Posterior vena cava (tissue), 2 donors: ENCODE measurements around the gene MGAT2. TPM values are rescaled to one million over a fixed set of nuclear protein-coding genes. Genes with fewer than 3 reads are reported as not detected.
"Not testable (repeated sequence)": the region's sequence is repeated elsewhere in the genome, so short reads cannot be mapped to it uniquely, and the experiment has no call there.

Experiments used
- DNase-seq: peaks from one replicate; pipeline ENCODE4 v3.0.0-alpha.2; 2020; ENCODE audit warnings: low spot score
- intact Hi-C, 2 donors: fragments of 100-400 bp; cut with DNase I; formaldehyde crosslinking; loops; one replicate each; pipeline versions ENCODE4 v1.14.1 to v1.14.2; 2022 to 2023
- long read RNA-seq, 2 donors: library from polyadenylated mRNA; unstranded; transcript quantifications; one replicate each; pipeline ENCODE4 v2.0.0, GENCODE V29; 2020 to 2021
- total RNA-seq, 2 donors: library from RNA; stranded (reverse); fragmentation: NEBNext Ultra II Directional; extraction: Animal tissue kit (Norgen Biotek cat#: 25700); gene quantifications; one replicate each; pipeline ENCODE4 v1.2.1, GENCODE V29; 2021
- donor health status: DM: yes; HTN: yes; CAD: no.
- donor health status: DM: yes; HTN: yes; CAD: no.

MGAT2 gene
- 10 to 100 TPM; 33.0 to 34.4 TPM for total RNA-seq
- long read RNA-seq, donor 1, transcript MGAT2-201 (1 exons, 2,687 nt): major isoform, 19 of 19 reads
- long read RNA-seq, donor 1, partial matches to known transcripts: 0 of 19 reads
- long read RNA-seq, donor 1, other reads (novel, unspliced or antisense): 0 of 19 reads
- long read RNA-seq, donor 2, transcript MGAT2-201 (1 exons, 2,687 nt): major isoform, 18 of 18 reads
- long read RNA-seq, donor 2, partial matches to known transcripts: 0 of 18 reads
- long read RNA-seq, donor 2, other reads (novel, unspliced or antisense): 0 of 18 reads

DNA sequence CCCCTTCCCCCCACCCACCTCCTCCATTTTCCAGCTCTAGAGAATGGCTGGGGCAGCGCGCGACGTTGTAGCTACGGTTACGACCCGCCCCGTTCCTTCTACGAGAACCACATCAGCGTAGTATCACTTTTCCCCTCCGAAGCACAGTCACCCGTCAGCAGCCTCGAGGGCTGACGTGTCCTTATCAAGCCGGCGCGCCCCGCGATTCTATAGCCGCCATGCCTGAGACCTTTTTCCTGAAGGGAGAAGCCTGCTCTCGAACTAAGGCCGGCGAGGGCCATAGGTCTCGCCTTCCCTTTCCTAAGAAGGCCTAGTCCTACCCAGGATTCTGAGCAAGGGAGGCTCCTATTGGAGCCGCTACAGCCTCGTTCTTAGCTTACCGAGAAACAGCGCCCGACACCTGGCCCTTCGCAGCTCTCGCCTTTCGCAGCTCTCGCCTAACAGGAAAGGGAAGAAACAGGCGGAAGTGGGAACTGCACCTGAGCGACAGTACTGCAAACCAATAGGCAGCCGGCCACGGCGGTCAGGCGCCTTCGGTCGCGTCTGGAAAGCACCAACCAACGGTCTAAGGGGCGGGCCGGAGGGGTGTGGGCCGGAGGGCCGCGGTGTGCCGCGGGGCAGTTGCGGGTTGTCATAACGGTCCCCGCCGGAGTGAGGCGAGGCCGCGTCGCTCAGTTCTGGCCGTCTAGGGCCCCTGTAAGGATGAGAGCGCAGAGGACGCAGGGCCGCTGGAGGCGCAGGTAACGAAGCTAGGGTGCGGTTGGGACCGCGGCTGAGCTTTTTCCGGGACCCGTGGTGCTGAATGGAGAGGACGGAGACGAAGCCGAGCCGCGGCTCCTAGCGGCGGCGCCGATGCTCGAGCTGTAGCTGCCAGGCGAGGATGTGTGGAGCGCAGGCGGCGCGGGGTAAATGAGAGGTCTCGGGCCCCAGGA is at the start of gene MGAT2, which contains the start of gene RPL36AL:
Gene MGAT2, plus strand, starts transcription at position 618 of the 932 bp plus-strand sequence. CDS start 470 bp downstream, outside the sequence.
Gene RPL36AL, minus strand, starts transcription at position 445 of the 932 bp plus-strand sequence. CDS start 1,522 bp downstream, outside the sequence.
- peak; percentile 99 for DNase-seq
- intact Hi-C loops: no loop called here

DNA sequence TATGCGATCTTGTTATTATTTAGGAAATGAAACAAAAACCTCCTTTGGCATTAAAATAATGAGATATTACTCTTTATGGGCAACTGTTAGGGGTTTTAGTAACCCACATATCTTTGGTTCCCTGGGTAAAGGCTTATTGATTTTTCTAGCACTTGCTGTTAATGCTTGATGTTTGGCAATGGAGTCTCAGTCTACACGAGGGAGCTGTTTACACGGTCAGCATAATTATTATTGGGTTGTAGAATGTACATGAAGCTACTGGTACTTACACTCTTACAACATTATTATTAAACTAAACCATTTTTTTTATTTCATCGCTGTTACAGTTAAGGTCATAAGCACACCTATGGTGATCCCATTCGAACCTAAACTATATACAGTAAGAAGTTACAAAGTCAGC is 46.6 kb upstream of the MGAT2 start:
- intact Hi-C loops: no loop called here
- DNase-seq: no peak

DNA sequence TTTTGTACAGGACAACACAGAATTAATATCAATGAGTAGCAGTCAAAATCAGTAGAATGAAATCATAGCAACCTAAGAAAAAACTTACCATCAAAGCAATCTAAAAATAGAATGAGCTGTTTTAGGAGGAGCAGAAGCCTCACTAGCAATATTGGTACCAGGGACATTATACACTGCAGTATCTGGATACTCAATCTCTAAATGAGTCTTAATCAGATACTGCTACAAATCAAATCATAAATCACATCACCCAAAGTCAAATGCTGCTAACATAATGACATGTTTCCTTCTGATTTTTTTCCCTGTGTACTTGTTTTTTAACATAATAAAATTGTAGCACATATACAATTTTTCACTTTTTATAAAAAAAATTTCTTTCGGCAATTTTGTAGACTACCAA is 42.5 kb upstream of the MGAT2 start:
- intact Hi-C loops: no loop called here
- DNase-seq: no peak

DNA sequence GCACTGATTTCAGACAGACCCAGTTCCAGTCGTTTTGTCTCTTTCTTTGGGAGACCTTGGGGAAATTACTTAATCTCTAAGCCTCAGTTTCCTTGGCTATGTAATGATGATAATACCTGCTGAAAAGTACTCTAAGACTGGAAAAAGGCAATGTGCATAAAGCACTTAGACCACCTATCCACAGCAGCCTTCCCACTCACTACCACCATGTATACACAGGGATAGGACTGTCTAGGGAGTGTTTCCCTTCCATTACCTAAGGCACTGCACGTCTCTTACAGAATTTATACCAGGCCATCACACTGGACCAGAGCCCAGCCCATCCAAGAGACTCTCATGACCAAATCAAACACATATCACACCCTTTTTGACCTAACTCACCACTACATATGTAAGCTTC is 40.8 kb upstream of the MGAT2 start:
- no peak for DNase-seq
- intact Hi-C loops: no loop called here

DNA sequence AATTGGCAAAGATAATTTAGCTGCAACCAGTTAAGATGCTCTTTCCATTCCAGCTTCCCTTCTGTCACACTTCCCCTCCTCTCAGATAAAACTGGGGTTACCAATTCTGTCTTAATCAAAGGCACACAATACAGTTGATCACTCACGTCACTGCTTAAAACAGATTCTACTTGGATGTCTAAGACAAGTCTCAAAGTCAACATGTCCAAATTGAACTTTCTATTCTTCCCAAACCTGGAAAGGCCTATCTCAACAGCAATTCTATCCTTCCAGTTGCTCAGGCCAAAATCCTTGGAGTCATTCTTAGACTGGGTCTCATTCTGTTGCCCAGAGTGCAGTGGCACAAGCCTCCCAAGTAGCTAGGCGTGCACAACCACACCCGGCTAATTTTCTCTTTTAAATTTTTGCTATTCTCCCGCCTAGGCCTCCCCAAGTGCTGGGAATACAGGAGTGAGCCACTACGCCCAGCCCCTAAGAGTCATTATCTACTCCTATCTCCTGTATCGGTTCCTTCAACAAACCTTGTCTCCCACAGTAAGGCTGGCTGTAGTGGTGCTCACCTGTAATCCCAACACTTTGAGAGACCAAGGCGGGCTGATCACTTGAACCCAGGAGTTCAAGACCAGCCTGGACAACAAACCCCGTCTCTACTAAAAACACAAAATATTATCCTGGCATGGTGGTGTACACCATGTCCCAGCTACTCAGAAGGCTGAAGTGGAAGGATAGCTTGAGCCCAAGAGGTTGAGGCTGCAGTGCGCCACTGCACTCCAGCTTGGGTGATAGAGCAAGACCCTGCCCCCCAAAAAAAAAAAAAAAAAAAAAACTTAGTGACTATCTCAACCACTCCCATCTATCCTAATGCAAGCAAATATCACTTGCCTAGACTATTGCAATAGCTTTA is 39.1 kb upstream of the MGAT2 start:
- intact Hi-C loops: no loop called here

DNA sequence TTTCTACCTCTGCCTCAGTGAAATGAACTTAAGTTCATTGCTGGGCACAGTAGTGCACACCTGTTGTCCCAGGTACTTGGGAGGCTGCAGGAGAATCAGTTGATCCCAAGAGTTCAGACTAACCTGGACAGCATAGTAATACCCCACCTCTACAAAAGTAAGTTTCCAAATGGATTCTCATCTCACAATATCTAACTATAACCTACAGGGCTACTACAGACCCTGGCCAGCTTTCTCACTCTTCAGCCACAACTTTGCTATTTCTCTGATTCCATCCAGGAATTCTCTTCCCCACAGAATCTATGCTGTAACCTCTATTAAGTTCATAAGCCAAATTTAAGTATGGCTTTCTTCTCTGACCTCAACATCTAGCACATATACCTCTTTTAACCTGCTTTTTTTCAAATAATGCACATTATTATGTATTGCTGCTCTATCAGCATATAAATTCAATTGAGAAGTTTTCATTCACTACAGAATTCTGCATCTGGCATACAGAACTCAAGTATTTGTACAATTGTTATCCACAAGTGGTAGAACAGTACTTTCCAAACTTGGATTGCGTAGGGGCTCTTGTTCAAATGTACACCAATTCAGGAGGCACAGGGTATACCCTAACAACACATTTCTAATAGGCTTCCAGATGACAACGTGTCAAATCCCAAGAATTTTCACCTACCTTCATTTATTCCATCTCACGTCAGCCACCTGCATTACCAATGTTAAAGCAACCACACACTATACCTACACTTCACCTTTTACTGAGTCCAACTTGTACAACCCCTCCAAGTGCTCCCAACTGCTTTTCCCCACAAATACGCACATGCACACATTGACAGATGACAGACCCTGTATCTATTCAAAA is 38.3 kb upstream of the MGAT2 start:
- DNase-seq: no peak
- intact Hi-C loops: no loop called here

More for the DNA sequence above, 39.1 kb upstream of the MGAT2 start:
- DNase-seq: no peak

DNA sequence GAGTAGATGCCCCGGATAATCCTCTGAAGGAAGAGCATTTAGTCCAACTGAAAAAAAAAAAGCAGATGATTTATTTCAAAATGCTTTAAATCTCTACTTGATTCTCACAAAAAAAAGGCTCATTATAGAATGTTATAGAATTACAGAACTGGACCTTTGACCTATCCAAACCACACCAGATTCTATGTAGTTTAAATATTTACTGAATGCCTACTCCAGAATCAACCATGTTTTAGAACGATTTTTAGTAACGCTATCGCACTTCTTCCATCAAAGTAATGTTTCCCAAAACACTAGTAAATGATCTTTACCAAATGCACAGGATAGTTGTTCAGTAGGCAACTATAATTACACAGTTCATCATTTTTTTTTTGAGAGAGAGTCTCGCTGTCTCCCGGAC is 37.0 kb upstream of the MGAT2 start:
- intact Hi-C loops: no loop called here
- DNase-seq: no peak

DNA sequence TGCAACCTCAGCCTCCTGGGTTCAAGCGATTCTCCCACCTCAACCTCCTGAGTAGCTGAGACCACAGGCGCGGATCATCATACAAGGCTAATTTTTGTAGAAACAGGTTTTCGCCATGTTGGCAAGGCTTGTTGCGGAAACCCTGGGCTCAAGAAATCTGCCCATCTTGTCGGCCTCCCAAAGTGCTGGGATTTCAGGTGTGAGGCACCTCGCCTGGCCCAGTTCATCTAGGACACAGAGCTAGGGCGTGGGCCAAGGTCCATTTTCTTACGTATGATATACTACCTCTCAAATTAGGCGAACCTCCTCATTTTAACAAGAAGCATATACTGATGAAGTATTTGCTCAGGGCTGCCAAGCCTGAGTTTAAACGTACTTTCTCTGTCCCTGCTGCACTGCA is 36.5 kb upstream of the MGAT2 start:
- no peak for DNase-seq
- intact Hi-C loops: no loop called here

DNA sequence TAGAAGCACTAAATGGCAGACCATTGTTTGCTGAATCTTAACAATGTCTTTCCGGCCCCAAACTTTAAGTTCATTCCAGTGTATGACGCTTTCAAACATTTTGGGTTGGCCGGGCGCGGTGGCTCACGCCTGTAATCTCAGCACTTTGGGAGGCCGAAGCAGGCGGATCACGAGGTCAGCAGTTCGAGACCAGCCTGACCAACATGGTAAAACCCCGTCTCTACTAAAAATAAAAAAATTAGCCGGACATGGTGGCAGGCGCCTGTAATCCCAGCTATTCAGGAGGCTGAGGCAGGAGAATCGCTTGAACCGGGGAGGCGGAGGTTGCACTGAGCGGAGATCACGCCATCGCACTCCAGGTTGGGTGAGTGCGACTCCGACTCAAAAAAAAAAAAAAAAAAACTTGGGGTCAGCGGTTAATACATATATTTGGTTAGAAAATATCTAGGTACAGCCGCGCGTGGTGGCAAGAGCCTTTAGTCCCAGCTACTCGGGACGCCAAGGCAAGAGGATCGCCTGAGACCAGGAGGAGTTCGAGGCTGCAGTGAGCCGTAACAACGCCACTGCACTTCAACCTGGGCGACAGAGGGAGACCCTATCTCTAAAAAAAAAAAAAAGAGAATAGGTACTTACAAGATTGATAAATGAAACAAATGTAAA is 35.5 kb upstream of the MGAT2 start:
- intact Hi-C loops, DNase-seq: not testable (repeated sequence)

DNA sequence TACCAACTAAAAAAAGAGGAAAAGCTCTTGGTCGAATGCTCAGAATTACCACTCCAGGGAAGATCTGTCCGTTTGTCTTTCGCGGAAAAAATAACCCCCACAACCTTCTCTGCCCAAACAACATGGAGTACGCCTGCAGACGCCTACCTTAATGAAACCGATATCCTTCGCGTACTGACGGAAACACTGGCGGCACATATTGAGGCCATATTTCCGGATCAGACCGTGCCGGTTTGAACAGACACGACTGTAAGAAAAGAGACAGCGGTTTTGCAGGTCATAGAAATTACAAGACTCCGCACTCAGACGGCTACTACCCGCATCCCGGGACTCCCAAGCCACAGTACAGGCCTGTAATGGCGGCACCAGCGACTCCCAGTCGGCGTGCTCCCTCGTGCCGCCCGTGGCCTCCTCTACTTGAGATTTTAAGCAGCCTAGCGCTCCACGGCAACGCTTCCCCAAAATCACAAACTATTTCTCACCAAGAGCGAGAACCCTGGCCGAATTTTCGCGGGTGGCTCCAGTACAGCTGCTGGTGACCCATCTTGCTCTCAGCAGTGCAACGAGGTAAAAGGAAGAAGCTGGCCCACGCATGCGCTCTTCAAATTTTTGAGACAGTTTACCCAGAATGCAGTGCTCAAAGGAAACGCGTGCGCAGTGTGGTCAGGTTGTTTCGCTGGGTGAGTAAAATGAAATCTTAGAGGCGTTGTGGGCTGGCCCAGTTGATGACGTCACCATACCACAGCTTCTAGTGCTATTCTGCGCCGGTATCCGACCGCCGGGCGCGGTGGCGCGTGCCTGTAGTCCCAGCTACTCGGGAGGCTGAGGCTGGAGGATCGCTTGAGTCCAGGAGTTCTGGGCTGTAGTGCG is 34.6 kb upstream of the MGAT2 start, which contains the start of gene RPS29:
Gene RPS29, minus strand, starts transcription at position 578 of the 870 bp plus-strand sequence. Its CDS starts 34 bp downstream, at position 544.
- intact Hi-C loops: no loop called here

DNA sequence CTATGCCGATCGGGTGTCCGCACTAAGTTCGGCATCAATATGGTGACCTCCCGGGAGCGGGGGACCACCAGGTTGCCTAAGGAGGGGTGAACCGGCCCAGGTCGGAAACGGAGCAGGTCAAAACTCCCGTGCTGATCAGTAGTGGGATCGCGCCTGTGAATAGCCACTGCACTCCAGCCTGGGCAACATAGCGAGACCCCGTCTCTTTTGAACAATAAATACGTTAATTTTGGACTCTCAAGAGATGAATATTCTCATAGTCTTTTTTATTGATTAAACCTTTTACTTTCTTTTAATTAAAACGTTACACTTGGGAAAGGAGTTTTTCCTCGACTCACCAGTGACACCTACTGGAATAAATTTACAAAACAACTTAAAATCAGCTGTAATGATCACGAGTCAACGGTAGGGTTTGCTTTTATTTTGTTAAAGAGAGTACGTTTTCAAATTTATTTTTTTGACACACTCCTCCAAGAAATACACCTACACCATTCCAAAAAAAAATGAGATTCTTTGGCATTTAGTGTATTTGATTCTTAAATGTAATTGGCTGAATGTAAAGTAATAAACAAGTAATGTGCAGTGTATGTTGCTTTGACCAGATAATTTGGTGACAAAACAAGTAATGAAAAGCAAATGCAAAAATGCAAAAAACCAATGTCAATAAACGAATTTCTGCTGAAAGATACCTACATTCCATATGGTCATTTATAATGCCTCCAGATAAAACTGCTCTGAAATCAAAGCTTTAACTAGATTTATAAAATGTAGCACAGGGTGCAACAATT is 33.7 kb upstream of the MGAT2 start:
- intact Hi-C loops: no loop called here
- DNase-seq: no peak

More for the DNA sequence above, 34.6 kb upstream of the MGAT2 start, which contains the start of gene RPS29:
- DNase-seq: peak; percentile 99

DNA sequence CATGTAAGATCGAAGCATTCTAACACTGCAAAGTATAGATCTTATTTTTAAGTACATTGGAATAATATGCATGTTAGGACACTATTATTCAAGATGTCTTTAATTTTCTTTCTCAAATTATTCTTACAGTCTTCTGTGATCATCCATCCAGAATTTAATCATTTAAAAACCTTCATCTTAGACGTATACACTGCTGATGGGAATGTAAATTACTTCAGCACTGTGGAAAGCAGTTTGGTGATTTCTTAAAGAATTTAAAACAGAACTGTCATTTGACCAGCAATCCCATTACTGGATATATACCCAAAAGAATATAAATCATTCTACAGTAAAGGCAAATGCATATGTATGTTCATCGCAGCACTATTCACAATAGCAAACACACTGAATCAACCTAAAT is 31.2 kb upstream of the MGAT2 start:
- intact Hi-C loops: no loop called here
- DNase-seq: no peak

DNA sequence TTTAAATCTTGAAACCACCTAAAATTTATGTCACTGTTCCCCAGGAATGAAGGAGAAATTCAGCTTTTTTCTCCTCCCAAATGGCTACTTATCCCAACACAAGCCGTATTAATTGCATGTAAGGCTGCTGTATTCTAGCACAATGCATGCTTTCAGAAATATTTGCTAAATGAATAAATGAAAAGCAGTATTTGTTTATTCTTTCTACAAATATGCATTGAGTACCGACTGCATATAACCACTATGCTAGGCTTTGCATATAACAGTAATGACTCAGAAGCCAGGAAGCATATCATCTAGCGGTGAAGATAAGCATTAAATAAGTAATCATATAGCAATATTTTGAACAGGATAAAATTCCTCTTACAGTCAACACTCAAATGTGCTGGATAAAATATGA is 27.6 kb upstream of the MGAT2 start:
- no peak for DNase-seq
- intact Hi-C loops: no loop called here

DNA sequence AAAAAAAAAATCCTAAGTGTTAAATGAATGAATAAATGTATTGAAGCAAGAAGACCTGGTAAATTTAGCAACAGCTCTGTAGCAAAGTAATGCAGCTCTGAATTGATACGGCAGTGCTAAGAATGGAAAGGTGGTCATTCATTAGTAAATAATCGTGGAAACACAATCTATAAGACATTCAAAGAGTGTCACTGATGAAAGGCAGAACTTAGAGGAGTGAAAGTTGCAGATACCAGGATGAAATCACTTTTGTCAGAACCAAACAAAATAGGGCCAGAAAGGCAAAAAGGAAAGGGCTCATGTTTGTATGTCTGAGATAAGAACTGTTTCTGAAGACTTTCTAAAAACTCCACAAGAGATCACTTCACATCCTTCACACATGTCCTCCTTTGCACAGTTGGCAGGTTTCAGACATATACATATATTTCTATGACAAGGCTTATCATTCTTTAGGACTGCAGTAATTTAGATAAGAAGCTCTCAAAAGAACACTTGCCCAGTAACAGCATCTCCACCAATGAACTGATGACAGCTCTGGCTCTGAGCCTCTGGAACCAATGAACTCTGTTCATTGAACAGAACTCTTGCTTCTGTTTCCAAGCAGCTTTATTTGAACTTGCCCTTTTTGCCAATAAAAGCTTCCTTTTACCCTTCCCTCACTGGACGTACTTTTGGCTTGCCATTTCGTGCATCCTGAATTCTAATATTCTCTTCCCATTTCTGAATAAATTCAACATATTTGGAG is 26.1 kb upstream of the MGAT2 start:
- intact Hi-C loops: no loop called here
- DNase-seq: no peak

DNA sequence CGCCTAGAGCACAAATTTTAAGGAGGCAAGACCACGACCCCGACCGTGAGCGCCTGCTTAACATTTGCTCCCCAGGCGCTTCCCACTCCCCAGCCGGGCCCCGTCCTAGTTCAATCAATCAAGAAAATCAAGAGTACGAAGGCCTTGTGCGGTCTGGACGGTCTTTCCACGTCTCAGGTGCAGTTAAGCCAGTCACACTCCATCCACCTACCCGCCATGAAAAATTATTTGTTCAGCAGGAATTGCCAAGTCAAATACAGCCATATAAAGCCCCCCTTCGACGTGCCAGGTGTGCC is 22.5 kb upstream of the MGAT2 start:
- no peak for DNase-seq
- intact Hi-C loops: no loop called here
